Stimulated activated CD8-positive, alpha-beta memory T cell treated with anti-CD3 and anti-CD28 coated beads, Interleukin-4, amount 100 ng/mL, for 1 hour (primary cell): ENCODE data around the gene PSMA6.
A peak's percentile ranks its signal among the peaks of the same experiment; 100 is the strongest.
"Not testable (repeated sequence)": the region's sequence is repeated elsewhere in the genome, so short reads cannot be mapped to it uniquely, and the experiment has no call there.

ENCODE experiments used
- DNase-seq, 2 donors: peaks; one replicate each; pipeline ENCODE4 v3.0.0-alpha.2; 2020; ENCODE audit warnings: low read depth in 2 of 2, low spot score in 1 of 2

Gene PSMA6

DNA sequence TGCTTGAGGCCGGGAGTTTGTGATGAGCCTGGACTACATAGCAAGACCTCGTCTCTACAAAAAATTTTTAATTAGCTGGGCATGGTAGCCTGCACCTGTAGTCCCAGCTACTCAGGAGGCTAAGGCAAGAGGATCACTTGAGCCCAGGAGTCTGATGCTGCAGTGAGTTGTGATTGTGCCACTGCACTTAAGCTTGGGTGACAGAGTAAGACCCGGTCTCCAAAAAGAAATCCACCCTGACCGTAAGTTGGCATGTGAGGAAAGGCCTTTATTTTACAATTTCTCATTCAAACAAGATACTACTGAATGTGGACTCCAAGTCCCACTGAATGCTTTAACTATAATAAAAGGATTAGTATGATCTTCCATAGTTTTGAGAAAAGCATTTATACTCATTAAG is 27.3 kb downstream of the PSMA6 start:
- DNase-seq: no peak

DNA sequence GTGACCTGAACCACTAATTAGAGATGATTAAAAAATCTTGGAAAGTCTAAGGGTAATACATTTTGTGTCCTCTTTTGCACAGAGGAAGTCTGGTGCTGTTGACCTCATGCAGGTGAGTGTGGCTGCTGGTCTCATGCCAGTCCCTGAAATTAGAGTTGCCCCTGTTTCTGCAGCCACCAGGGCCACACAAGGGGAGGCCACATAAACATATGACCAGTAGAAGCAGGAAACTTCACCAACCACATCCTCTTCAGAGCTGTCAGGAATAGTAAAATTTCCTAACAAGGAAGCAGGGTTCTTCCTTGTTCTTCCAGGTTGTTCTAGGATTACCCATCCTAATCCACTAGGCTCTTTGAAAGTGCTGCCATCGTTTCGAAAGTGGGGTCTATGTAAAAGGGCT is 28.3 kb downstream of the PSMA6 start:
- no peak for DNase-seq

DNA sequence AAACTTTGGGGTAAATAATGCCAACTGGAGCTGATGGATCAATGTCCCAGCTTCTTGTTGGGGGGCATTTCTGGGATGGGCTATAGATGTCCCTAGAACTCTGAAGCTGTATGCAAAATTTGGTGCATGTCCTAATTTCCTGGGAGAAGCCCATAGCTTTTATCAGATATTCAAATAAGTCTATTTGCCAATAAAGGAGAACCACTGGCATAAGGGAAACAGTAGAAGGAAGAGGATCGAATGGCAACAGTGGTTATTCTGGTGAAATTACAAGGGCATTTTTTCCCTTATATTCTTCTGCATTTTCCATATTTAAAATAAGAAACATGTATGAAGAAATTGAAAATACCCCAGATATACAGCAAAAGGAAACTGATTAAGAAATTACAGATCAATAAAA is 34.2 kb downstream of the PSMA6 start:
- DNase-seq: no peak

DNA sequence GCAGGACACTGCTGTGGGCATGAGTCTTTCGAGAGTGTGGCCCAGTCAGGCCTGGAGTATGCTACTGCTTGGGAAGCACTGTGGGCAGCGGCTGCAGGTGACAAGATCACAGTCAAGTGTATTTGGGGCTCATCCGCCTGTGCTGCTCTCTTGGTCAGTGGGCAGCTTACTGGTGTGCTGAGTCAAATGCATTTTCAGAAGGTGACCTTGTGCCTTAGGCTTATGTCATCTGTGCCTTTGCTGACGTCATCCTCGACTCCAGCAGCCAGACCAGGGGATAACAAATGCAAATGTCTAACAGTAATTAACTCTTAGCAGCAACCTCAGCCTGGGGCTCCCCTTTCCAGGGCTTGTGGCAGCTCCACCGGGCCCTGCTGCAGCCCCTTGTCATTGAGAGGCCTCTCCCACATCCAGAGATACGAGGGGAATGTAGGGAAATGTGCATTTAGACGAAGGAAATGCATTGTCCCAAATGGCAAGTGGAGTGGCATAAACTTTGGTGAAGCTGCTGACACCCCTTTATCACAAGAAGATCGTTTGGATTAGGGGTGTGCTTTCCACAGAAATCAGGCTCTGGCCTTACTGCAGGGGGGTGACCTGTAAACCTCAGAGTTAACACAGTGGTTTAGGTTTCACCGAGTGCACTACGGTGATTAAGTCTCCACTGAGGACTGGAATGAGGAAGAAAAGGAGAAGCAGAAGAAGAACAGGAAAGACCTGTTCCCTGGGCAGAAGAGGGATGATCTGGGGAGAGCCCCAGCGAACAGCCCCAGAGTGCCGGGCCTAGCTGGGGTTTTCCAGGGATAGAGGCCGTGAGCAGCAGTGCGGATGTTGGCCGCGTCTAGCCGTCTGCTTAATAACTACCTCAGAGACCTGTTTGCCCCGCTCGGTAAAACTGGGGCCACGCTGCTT is 39.7 kb downstream of the PSMA6 start:
- no peak for DNase-seq

DNA sequence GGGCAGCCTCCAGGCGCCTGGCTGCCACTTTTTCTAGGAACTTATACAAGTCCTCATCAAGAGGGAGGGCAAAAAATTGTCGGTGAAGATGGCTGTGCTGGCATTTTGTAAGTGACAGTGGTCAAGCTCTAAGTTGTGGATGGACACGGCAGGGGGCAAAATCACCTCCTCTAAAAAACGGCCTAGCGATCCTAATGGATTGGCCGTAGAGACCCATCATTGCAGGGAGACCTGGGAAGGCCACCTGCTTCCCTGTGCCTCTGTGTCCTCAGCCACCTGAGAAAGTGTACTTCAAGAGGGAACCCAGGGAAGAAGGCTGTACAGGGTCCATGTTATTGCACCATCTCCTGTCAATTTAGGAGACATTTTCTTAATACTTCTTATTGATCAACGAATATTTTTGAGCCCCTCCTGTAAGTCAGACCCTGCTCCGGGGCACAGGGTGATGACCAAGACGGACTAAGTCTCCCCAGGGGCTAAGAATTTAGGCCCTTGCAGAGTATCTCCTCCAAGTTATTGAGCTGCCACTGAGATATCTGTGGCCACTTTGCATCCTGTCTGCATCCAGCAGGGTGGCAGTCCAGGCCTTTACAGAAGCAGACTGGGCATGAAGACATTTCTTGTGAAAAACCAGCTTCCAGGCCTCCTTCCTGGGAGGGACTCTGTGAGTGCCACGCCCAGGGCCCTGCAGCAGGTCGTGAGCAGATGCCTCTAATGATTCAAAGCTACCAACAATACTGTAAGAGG is 40.5 kb downstream of the PSMA6 start:
- peak in 1 of 2 donors; percentile 27 for DNase-seq

DNA sequence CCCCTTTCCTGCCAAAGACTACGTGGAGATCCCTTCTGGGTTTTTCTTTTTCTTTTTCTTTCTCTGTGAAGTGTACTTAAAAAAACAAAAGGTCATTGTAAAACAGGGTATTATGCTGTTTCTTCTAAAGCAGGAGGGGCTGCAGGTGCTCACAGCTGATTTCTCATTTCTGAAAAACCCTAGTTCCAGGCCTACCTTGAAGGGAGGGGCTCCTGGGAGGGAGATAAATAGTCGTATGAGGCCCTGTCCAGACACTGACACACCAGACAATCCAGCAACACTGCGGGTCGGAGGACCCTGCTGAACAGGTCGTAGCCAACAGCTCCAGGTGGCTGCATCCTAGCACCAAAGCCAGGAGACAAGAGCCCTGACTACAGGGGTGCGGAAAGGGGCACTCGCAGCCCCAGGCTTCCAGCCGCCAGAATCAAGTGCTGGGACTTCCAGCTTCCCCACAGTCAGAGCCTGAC is 41.1 kb downstream of the PSMA6 start:
- no peak for DNase-seq

DNA sequence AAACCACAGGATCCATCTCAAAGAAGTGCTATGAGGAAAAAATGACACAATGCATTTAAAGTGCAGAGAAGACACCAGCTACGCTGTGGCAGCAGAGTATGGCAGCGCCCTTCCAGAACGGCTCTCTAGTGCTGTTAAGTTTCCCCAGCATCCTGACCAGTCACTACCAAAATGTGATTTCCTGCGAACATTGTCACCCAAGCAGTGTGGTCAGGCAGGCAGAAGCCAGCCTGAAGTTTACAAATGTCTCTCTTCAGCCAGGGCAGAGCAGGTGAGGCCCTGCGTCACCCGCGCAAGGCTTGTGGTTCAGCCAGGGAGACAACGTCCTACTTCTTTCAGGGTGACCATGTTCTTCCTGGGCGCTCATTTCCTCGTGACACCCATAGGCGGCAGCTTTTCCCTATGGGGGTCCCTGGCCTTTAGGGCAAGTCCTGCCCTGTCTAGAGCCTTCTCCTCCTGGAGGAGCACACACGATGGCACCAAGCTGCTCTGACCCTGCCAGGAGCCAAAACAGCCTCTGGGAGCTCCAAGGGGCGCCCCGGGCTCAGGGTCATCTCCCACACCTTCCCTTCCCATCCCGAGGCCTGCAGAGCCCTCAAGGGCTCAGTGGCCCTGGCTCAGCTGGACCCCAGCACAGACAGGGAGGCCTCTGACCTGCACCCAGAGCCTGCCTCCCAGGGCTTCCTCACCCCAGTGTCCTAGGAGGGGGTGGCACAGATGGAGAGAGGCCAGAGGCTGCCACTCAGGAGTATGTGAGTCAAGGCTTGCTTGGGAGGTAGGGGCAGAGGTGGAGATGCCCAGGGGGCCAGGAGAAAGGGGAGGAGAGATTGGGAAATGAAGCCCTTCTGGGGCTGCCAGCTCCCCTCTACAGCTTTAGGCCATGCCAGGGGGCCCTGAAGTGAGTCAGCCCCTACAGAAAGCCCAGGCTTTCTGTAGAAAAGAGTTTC is 41.9 kb downstream of the PSMA6 start:
- peak in 1 of 2 donors; percentile 9 for DNase-seq

DNA sequence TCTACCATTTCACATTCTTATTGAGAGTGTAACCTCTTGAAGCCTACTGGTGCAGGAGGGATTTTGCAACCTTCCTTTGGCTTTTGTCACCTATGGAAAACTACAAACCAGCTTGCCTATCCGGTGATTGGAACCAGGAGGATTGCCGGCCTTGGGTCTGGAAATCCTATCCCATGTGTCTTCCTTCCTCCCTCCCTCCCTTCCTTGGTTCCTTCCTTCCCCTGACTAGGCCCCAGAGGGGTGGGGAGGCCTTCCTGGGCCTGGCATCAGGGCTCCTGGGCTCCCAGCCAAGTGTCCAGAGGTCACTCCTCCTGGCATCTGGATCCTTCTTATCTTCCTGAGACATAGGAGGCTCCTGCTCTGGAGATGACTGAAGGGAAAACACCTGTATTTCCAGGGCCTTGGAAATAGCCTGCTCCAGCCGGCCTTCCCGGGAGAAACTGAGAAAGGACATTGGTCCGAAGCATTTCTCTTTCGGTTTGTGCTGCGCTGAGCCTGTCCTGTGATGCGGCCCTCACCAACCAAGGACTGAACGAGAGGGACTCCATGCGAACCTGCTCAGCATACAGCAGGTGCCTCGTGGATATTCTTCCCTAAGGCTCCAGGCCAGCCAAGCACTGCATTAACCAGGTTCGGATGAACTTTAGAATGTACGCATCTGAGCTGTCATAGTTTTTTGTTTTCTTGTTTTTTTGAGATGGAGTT is 43.4 kb downstream of the PSMA6 start:
- DNase-seq: no peak

DNA sequence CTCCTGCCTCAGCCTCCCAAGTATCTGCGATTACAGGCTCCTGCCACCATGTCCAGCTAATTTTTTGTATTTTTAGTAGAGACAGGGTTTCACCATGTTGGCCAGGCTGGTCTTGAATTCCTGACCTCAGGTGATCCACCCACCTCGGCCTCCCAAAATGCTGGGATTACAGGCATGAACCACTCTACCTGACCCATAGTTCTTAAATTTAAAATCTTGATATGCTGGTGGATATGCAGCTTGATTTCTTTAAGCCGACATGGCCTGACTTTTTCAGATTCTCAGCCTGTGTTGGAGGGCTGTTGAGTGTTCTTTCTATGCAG is 44.0 kb downstream of the PSMA6 start:
- DNase-seq: not testable (repeated sequence)

DNA sequence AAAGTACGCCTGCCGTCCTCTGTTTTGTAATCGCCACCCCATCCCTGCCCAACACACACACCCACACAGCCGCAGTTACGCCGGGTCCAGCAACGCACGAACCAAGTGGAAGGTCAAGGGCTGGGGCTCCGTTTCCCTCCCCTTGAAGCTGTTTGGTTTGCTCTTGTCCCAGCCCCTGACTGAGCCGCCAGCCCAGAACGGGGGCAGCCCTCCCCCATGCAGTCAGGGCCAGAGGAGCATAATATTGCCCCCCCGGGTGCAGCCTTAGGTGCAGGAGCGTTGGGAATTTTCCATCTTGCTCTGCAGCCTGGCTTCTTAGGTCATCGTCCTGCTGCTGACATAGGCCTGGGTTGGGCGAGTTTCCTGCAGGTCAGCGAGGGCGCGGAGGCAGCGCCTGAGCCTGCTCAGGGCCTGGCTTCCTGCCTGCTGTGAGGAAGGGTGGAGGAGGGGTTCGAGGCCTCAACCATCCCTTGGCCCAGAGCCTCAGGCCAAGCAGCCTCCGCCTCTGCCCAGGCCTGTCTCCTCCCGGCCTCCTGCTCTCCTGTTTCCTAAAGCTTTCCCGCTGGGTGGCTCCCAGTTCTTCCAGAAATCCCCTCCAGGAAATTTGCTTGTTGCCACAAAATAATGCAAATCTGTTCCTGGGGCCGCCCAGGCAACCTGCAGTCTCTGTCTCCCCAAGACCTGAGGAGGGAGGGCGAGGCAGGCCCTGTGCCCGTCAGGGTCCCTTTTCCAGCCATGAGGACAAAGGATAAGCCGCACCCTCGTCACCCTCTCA is 44.5 kb downstream of the PSMA6 start:
- no peak for DNase-seq

DNA sequence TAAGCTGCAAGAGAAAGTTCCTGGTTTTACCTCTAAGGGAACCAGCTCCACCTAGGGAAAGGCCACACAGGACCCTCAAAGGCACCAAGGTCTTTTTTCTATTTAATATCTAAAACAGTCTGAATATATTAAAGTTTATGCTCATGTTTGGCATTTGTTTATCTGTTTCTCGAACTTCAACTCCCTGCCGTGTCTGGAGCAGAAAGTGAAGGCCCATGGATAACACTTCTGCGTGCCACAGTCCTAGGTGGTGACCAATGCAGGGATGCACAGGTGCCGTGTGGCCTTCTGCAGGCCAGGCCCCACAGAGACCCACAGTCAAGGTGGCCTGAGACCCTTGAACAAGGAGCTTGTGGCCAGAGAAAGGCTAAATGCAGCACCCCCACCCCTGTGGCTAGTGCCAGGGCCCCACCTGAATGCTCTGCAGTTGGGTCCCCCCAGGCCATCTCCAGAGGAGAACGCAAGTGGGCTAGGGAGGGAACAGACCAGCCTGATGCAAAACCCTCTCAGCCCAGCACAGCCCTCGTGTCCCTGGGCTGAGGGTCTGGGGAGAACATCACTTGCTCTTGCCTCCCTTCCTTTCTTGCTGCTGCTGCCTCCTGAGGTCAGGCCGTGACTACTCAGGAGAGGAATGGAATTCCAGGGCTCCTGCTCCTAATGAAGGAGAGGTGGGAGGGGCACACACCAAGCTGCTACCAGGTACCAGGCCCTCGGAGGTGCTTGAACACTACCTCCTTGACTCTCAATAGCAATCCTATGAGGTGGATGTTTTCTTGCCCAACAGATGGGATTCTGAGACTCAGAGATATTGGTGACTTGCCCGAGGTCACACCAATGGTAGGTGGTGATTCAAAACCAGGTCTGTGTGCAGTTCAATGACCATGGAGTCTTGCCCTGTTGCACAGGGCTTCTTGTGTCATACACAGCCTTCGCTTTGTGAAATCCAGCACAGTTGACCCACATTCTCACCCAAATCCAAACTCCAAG is 45.4 kb downstream of the PSMA6 start:
- no peak for DNase-seq

DNA sequence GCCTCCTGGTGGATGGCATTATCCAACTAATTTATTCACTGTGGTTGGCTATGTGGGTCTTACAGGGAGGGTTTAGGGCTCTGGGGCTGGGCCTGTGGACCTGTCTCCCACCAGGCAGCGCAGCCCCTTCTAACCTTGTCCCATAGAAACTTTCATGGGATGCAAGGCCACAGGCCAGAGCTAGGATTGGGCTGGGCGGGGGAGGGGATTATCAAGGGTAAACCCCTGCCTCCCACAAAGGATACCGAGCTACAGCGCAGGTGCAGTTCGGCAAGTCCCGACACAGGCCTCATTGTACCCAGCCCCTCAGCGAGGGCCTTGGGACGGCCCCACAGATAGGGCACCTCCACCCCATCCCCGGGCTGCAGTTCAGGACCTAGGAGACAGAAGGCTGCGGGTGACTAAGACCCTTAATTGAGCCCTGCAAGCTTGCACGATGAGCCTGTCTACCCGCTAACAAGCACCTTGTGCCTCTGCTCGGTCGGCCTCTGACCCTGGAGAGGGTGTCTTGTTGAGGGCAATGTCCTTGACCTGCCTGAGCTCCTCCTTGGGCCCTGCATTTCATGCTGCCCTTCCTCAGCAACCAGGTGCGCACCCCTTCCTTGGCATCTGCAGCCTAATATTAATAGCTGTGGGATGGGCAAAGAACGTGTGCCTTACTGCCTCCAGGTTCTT is 46.7 kb downstream of the PSMA6 start:
- no peak for DNase-seq

DNA sequence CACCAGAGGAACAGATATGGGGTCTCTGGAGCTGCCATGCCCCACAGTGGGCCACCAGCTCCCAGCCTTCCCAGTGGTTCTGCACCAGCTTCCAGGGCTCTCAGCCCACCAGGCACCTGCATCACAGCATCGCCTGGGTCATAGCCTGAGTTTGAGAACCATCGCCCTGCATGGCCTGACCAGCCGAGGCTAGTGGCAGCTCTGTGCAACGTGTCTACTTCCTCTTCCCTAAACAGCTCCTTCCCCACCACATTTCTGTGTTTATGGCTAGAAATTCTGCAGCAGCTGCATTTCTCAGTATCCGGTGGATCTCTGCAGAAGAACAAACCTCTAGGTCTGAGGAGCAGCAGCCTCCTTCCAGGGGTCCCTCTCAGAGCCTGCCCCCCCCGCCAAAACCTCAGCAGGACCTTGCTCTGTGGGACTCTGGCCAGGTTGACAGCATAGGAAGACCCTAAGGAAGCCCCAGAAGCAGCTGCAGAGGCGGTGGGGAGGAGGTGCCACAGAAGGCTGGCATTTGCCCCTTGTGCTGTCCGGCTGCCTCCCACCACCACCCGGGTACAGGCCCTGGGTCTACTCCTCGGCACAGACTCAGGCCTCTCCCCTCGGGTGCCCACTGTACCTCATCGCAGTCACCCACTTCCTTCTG is 47.7 kb downstream of the PSMA6 start:
- no peak for DNase-seq

DNA sequence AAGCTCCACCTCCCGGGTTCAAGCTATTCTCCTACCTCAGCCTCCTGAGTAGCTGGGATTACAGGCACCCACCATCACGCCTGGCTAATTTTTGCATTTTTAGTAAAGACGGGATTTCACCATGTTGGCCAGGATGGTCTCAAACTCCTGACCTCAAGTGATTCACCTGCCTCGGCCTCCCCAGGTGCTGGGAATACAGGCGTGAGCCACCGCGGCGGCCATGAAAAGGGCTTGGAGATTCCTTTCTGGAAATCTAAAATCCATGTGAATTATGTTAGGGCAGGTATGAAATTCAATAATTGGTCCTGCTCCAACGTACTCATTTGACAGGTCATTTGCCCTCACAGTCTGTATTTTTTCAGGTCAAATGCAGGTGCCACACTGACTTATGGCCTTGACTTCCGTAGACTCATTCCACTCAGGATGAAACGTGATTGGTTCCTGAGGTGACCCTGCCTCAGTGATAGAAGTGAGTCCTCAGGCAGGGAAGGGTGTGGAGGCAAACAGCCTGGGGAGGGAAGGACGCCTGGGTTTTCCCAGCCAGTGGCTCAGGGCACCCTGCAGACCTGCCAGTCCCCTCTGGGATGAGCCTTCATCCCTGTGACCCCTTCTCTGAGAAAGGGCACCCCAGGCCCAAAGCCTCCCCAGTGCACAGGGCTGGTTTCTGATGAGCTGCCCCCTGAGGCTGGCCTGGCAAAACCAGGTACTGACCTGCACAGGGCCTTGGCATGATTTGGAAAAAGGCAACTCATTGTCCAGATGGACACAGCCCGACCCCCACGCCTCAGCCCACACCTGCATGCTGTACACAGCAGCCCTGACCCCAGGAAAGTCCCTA is 48.7 kb downstream of the PSMA6 start:
- DNase-seq: no peak

DNA sequence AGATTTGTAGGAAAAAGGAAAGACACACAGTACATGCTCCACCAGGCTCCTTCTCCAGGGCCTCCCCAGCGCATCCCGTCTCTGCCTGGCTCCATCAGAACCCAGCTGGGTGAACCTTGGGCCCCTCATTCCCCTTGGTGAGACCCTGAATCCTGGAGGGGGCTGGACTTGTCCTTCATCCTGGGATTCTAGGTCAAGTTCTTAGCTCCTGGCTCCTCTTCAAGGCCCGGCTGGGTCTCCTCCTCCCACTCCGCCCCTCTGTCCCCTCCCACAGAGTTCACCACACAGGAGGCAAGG is 49.2 kb downstream of the PSMA6 start:
- no peak for DNase-seq

DNA sequence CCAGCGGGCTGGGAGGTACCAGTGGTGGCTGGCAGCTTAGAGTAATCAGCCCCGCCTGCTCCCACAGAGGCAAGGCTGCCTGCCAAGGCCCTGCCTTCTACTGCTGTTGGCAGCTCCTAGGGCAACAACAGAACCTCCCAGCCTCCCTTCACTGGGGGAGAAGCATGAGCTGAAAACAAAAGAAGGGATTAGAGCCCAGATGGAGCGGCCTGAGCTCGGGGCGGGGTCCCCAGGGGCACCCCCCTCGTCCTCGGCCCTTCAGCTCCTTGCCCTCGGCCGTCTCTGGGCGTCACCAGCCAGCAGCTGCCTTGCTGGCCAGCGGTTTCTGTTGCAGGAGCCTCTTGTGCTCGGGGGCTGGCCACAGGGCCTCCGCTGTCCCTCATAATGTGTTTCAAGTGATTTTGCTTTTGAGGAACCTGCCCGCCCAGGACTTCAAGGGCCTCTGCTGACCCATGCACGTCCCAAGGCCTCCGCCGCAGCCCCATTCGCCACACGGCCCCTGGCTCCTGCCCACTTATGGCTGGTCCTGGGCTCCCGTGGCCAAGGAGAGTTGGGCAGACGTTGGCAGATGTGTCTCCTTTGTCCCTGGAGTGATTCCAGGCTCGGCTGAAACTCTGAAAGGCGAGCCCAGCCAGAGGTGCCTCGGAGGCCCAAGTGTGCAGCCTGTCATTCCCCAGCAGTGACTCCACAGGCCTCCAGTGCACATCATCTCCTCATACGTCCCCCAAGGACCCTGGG is 49.7 kb downstream of the PSMA6 start:
- no peak for DNase-seq
